Measurements from ENCODE around the gene ACTL10.
"Not testable (repeated sequence)": the region's sequence is repeated elsewhere in the genome, so short reads cannot be mapped to it uniquely, and the experiment has no call there.

The ACTL10 gene

DNA sequence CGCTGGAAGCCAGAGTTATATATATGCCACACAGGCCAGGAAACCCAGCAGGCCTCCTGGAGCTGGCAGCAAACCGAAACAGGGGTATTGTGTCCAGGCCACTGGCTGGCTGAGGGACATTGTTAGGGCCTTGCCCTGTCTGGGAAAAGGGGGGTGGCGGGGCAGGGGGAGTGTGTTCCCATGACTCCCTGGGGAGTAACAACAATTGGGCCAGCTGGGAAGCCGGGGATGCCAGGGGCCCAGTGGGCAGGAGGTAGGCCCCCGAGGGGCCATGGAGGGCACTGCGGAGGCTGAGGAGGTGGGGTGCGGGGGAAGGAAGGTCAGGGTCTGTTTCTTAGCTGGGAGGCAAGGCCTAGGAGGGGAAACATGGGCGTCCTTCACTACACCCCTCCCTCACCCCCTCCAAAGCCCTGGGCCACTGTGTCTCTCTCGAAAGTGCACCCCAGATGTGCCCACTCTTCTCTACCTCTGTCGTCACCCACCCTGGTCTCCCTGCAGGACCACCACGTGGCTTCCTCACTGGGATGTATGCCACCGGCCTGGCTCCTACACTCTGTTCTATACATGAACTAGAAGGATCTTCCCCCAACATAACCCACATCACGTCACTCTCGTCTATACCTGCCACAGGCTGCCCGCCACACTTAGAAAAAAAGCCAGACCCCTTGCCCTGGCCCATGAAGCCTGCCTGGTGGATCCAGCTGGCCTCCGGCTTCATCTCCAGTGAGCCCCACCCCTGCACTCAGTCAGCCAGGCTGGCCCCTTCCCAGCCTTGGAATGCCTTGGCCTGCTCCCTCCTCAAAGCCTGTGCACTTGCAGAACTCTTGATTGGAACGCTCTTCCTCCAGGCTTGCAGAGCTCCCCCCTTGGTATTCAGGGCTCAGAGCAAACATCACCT is 27.2 kb downstream of the ACTL10 start:
- DNase-seq (ENCODE audit: low read depth in 2 of 2), result no peak

DNA sequence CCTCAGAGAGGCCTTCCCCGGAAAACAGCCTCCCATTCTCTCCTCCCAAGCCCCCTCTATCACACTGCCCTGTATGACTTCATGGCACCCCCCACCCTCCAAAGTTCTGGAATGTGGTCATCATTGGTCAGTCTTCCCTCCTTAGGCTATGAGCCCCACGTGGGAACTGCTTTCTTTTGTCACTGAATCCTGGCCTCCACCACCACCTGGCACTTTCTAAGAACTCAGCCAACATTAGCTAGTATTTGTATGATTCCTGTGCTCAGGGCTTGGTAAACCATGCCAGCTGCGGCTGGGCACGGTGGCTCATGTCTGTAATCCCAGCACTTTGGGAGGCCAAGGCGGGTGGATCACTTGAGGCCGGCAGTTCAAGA is 27.9 kb downstream of the ACTL10 start:
- no peak for DNase-seq (ENCODE audit: low read depth in 2 of 2)

DNA sequence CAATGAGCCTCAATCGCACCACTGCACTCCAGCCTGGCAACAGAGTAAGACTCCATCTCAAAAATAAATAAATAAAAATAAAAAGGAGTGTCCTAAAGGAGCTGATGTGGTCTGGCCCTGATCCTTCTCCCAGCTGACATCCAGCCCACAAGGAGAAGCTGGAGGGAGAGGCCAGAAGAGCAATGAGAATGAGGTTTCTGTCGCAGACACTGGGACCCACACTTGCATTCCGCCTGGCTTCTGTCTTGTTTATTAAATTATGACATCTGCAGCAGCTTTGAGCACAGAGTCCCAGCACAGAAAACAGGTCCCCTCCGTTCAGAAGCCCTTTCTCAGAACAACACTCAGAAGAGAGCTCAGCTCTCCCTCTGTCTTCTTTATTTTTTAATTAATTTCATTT is 29.7 kb downstream of the ACTL10 start:
- no peak for DNase-seq (ENCODE audit: low read depth in 2 of 2)

DNA sequence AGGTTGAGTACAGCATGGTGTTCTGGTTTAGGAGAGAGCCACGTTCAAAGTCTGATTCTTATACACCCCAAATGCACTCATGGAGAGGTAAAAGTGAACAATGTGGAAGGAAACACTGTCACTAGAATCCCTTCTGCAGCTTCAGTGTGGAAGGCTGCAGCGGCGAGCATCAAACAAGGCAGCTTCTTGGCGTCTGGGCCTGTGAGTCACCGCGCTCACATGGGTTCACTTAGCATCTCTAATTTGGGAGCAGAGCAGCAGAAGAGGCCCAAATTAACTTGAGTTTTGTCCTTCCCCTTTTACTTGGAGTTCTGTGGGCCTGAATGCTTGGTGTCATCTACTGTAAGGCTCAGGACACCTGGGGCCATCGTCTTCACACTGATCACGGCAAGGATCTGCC is 30.4 kb downstream of the ACTL10 start:
- DNase-seq (ENCODE audit: low read depth in 2 of 2), result peak; percentile 52 to 55

DNA sequence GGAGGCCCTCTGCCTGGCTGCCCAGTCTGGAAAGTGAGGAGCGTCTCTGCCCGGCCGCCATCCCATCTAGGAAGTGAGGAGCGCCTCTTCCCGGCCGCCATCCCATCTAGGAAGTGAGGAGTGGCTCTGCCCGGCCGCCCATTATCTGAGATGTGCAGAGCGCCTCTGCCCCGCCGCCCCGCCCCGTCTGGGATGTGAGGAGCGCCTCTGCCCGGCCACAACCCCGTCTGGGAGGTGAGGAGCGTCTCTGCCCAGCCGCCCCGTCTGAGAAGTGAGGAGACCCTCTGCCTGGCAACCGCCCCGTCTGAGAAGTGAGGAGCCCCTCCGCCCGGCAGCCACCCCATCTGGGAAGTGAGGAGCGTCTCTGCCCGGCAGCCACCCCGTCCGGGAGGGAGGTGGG is 32.2 kb downstream of the ACTL10 start:
- DNase-seq (ENCODE audit: low read depth in 2 of 2), result not testable (repeated sequence)

DNA sequence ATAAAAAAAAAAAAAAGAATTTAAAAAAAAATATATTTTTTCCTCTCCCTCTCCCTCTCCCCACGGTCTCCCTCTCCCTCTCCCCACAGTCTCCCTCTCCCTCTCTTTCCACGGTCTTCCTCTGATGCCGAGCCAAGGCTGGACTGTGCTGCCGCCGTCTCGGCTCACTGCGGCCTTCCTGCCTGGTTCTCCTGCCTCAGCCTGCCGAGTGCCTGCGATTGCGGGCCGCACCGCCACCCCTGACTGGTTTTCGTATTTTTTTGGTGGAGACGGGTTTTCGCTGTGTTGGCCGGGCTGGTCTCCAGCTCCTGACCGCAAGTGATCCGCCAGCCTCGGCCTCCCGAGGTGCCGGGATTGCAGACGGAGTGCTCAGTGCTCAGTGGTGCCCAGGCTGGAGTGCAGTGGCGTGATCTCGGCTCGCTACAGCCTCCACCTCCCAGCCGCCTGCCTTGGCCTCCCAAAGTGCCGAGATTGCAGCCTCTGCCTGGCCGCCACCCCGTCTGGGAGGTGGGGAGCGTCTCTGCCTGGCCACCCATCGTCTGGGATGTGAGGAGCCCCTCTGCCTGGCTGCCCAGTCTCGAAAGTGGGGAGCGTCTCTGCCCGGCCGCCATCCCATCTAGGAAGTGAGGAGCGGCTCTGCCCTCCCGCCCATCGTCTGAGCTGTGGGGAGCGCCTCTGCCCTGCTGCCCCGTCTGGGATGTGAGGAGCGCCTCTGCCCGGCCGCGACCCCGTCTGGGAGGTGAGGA is 34.1 kb downstream of the ACTL10 start:
- not testable (repeated sequence) for DNase-seq (ENCODE audit: low read depth in 2 of 2)

DNA sequence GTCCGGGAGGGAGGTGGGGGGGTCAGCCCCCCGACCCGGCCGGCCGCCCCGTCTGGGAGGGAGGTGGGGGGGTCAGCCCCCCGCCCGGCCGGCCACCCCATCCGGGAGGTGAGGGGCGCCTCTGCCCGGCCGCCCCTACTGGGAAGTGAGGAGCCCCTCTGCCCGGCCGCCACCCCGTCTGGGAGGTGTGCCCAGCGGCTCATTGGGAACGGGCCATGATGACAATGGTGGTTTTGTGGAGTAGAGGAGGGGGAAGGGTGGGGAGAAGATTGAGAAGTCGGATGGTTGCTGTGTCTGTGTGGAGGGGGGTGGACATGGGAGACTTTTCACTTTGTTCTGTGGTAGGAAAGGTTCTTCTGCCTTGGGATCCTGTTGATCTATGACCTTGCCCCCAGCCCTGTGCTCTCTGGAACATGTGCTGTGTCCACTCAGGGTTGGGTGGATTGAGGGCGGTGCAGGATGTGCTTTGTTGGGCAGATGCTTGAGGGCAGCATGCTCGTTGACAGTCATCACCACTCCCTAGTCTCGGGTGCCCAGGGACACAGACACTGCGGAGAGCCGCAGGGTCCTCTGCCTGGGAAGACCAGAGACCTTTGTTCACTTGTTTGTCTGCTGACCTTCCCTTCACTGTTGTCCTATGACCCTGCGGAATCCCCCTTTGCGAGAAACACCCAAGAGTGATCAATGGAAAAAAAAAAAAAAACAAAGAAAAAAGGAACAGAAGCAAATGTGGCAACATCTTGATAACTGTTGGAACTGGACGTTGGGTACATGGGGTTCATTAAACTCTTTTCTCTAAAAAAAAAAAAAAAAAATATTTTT is 35.1 kb downstream of the ACTL10 start:
- DNase-seq (ENCODE audit: low read depth in 2 of 2), result no peak

DNA sequence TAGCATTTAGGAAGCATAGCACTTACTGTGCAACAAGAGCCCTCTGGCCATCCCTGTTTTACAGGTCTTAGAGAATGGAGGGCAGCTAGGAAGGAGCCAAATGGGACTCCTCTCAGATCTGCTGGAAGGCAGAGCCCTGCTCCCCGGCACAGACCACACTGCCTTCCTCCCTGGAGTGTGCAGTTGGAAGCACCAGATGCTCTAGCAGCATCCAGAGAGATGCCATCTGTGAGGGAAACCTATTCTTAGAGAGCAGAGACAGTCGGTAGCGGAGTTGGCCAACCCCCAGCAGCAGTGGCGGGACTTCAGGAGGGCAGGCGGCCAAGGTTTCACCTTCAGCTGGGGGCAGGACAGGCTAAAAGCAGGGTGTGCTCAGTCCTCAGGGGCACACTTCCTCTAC is 36.1 kb downstream of the ACTL10 start:
- no peak for DNase-seq (ENCODE audit: low read depth in 2 of 2)

DNA sequence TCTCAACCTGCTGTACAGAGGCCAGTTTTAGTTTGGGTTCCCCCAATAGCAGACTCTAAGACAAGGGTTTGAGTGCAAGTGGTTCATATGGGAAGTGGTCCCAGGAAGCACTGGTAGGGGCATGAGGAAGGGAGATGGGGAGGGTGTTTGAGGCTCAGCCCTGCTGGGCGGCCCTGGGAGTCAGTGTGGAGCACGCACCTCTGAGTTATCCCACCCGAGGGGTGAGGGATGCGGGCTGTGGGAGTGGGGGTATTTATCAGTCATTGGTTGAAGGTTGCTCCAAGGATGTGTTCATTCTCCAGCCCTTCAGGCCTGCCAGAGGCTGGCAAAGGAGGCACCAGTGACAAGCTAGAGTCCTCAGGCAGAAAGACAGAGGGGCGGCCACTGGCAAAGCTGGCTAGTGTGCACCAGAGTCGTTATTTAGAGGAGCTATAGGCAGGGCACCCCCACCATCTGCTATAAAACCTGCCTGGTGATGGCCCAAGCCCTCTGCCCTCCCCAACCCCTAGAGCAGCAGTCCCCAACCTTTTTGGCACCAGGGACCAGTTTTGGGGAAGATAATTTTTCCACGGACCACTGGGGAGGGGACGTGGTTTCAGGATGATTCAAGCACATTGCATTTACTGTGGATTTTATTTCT is 36.9 kb downstream of the ACTL10 start:
- DNase-seq (ENCODE audit: low read depth in 2 of 2), result no peak

DNA sequence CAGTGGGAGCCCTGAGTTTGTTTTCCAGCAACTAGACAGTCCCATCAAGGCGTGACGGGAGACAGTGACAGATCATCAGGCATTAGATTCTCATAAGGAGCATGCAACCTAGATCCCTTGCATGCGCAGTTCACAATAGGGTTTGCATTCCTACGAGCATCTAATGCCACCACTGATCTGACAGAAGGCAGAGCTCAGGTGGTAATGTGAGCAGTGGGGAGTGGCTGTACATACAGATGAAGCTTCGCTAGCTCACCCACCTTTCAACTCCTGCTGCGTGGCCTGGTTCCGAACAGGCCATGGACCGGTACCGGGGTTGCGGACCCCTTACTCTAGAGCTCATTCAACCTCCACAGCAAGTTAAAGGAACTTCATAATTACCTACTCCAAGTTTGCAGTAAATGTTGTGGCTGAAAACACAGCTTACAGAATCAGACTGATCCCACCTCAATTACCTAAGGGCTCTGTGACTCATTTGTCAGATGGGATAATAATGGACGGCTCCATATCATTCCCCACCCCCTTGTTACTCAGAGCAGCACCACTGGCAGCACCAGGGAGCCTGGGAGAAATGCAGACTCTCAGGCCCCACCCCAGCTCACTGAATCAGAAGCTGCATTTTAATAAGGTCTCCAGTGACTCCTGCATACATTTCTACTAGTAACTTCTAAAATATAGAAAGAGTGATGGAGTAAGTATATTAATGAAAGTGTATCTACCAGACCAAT is 37.6 kb downstream of the ACTL10 start:
- DNase-seq (ENCODE audit: low read depth in 2 of 2), result no peak

DNA sequence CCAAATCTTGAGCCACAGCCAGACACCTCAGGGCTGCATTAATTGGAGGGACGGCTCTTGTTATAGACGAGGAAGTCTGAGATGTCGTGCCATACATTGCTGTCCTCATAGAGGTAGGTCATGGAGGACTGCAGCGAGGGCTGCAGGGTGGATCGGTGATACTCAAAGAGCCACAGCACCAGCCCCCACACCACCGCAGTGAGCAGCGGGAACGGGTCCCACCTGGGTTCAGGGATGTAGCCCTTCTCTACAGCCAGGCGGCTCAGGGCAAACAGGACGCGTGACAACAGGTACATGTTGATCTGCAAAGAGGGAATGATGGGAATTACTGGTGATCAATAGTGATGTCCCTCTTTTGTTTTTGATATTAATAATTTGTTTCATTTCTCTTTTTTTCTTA is 40.9 kb downstream of the ACTL10 start:
- no peak for DNase-seq (ENCODE audit: low read depth in 2 of 2)

DNA sequence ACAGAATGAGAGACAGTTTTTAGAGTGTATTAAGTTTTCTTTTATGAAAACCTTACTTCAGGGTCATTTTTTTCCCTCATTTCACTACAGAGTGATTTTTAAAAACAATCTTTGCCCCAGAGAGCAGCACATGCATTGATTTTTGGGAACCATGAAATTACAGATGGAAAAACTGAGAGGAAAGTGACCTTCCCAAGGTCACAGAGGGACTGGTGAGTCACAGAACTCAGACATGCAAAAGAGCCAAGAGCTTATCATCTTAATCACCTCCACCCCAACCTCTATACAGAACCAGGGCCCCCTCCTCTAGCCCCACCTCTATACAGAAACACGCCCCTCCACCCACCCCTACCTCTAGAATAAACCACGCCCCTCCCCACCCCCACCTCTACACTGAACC is 42.7 kb downstream of the ACTL10 start:
- no peak for DNase-seq (ENCODE audit: low read depth in 2 of 2)

DNA sequence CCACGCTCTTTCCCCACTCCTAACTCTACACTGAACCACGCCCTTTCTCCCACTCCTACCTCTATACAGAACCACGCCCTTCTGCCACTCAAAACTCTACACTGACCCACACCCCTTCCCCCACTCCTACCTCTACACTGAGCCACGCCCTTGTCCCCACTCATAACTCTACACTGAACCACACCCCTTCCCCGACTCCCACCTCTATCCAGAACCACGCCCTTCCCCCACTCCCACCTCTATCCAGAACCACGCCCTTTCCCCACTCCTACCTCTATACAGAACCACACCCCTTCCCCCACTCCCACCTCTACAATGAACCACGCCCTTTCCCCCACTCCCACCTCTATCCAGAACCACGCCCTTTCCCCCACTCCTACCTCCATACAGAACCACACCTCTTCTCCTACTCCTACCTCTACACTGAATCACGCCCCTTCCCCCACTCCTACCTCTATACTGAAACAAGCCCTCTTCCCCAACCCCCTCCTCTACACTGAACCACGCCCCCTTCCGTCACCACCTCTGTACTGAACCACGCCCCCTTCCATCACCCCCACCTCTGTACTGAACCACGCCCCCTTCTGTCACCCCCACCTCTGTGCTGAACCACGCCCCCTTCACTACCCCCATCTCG is 43.3 kb downstream of the ACTL10 start:
- DNase-seq (ENCODE audit: low read depth in 2 of 2), result no peak

DNA sequence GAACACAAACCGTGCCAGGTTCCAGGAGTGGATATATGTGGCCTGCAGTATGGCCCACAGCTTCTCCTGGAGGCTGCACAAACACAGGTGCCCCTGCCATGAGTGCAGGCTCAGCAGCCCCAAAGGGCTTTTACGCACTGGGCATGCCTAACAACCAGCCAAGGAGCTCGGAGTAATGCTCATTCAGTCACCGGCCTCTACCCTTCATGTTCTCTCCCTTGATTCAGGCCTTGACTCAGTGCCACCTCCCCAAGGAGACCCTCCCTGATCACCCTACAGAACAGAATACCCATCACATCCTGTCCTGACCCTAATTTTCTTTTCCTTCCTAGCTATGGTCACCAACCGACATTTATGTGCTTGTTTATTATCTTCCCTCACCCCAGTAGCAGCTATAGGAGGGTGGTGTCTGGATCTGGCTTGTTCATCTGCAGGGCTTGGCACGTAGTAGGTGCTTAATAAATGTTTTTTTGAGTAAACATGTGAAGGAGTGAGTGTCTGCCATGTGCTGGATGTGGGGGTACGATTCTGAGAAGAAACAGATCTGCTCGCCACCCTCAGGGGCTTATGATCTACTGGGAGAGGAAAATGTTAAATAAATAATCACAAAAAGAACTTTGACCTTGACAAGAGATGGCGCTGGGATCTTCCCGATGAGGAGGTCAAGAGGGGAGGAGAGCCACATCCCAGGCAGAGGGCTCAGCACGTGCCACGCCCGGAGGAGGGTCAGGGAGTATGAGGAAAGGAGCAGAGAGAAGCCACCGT is 44.1 kb downstream of the ACTL10 start:
- DNase-seq (ENCODE audit: low read depth in 2 of 2), result no peak

DNA sequence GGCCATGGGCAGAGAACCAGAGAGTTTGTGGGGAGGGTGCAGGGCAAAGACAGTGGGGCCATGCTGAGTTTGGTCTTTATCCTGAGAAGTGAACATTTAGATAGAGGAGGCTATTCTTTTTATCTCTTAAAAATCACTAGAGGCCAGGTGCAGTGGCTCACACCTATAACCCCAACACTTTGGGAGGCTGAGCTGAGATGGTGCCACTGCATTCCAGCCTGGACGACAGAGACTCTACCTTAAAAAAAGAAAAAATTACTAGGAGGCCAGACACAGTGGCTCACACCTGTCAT is 44.6 kb downstream of the ACTL10 start:
- no peak for DNase-seq (ENCODE audit: low read depth in 2 of 2)

DNA sequence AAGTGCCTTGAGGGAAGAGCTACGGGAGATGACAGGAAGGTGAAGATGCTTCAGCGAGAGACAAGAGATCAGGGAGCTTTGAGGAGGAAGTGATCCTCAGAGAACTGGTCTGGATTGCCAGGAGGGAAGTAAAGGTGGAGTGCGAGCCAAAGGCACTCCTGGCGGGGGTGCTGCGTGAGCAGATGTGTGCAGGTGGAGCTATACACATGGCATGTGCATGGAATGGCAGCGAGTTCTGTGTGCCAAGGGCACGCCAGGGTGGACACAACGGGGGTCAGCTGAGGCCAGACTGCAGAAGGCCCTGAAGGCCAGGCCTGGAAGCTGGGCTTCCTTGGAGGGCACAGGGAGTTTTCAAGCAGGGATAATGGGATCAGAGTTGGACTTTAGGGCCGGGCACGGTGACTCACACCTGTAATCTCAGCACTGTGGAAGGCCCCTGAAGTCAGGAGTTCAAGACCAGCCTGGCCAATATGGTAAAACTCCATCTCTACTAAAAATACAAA is 47.2 kb downstream of the ACTL10 start:
- DNase-seq (ENCODE audit: low read depth in 2 of 2), result no peak

DNA sequence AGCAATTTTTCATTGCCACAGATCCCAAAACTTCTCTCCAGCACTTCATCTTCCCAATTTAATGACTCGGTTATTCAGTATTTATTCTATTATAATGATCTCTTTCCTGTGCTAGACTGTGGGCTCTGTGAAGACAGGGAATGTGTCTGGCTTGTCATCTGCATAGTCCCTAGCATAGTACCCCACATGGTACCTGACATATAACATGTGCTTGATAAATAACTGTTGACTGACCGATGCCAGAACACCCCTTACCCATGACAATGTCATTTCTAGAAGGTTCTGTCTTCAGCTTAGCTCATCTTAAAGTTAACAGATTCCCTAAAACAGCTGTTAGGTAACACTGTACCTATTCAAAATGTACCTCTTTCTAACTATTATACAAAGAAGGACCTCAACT is 49.8 kb downstream of the ACTL10 start:
- no peak for DNase-seq (ENCODE audit: low read depth in 2 of 2)
